ENCODE results near the gene RAB44. TPM values are rescaled to one million over a fixed set of nuclear protein-coding genes. Genes with fewer than 3 reads are reported as not detected.
"Not testable (repeated sequence)": the region's sequence is repeated elsewhere in the genome, so short reads cannot be mapped to it uniquely, and the experiment has no call there.

The RAB44 gene
- under 0.01 TPM in 1 of 2 replicates, not detected in the other for total RNA-seq

- TF ChIP-seq CTCF (conservative IDR thresholded peaks at IDR 0.05; ENCODE audit: low read depth, low read length) = no peak
- H3K4me3 ChIP-seq (ENCODE audit: low read depth, low read length) = no peak within 1 kb of the TSS
- no peak for DNase-seq (ENCODE audit: low read depth)
These were observed at the start of gene RAB44 for GRCh38 chr6:36697481-36697903. Gene RAB44 (plus strand): TSS chr6:36697826. CDS start chr6:36704236, 6,410 bp downstream.

- no peak for TF ChIP-seq CTCF (conservative IDR thresholded peaks at IDR 0.05; ENCODE audit: low read depth, low read length)
- no peak for DNase-seq (ENCODE audit: low read depth)
- no peak overlapping the region for H3K4me3 ChIP-seq (ENCODE audit: low read depth, low read length)
These were observed 48.5 kb upstream of the RAB44 start for GRCh38 chr6:36649086-36649485.

- DNase-seq (ENCODE audit: low read depth) = no peak
- no peak overlapping the region for H3K4me3 ChIP-seq (ENCODE audit: low read depth, low read length)
- TF ChIP-seq CTCF (conservative IDR thresholded peaks at IDR 0.05; ENCODE audit: low read depth, low read length) = no peak
These were observed 47.7 kb upstream of the RAB44 start for GRCh38 chr6:36649701-36650484.

- no peak overlapping the region for H3K4me3 ChIP-seq (ENCODE audit: low read depth, low read length)
- no peak for DNase-seq (ENCODE audit: low read depth)
These were observed 46.7 kb upstream of the RAB44 start for GRCh38 chr6:36650848-36651478.

GRCh38 chr6:36651659-36652379, 45.8 kb upstream of the RAB44 start:
- no peak for TF ChIP-seq CTCF (conservative IDR thresholded peaks at IDR 0.05; ENCODE audit: low read depth, low read length)
- DNase-seq (ENCODE audit: low read depth) = no peak
- H3K4me3 ChIP-seq (ENCODE audit: low read depth, low read length) = no peak overlapping the region

More at GRCh38 chr6:36650848-36651478, 46.7 kb upstream of the RAB44 start:
- TF ChIP-seq CTCF (conservative IDR thresholded peaks at IDR 0.05; ENCODE audit: low read depth, low read length) = no peak

- H3K4me3 ChIP-seq (ENCODE audit: low read depth, low read length); DNase-seq (ENCODE audit: low read depth): not testable (repeated sequence)
These were observed 43.2 kb upstream of the RAB44 start for GRCh38 chr6:36654469-36654868.

GRCh38 chr6:36655085-36655724, 42.4 kb upstream of the RAB44 start:
- TF ChIP-seq CTCF (conservative IDR thresholded peaks at IDR 0.05; ENCODE audit: low read depth, low read length) = no peak
- no peak for DNase-seq (ENCODE audit: low read depth)
- H3K4me3 ChIP-seq (ENCODE audit: low read depth, low read length) = no peak overlapping the region
